Liver (tissue), 9 donors: ENCODE measurements around the gene PPP2R5A. TPM values are rescaled to one million over a fixed set of nuclear protein-coding genes. Genes with fewer than 3 reads are reported as not detected.

Source experiments
- DNase-seq: peaks from one replicate; pipeline ENCODE4 v3.0.0-alpha.2; 2017; ENCODE audit warnings: low spot score
- H3K27ac ChIP-seq, 2 donors: one replicate each; pipeline ENCODE4 v1.7.0; 2013; ENCODE audit warnings: inconsistent platforms in 2 of 2, low read length in 2 of 2, control low read depth in 1 of 2, low read depth in 1 of 2, mild to moderate bottlenecking in 1 of 2
- H3K27me3 ChIP-seq, 4 donors: one replicate each; pipeline versions ENCODE4 v1.6.1 to v1.7.0; 2013; ENCODE audit warnings: low read length in 3 of 4, inconsistent platforms in 1 of 4, mild to moderate bottlenecking in 1 of 4, moderate library complexity in 1 of 4; ENCODE audit not compliant: control insufficient read depth in 4 of 4, insufficient read depth in 4 of 4
- H3K36me3 ChIP-seq, 4 donors: one replicate each; pipeline versions ENCODE4 v1.6.1 to v1.7.0; 2013; ENCODE audit warnings: low read length in 3 of 4, mild to moderate bottlenecking in 3 of 4, low read depth in 1 of 4, moderate library complexity in 1 of 4; ENCODE audit not compliant: control insufficient read depth in 4 of 4, insufficient read depth in 3 of 4
- H3K4me1 ChIP-seq, 4 donors: one replicate each; pipeline versions ENCODE4 v1.6.1 to v1.7.0; 2013; ENCODE audit warnings: low read length in 3 of 4, mild to moderate bottlenecking in 3 of 4, moderate library complexity in 1 of 4; ENCODE audit not compliant: control insufficient read depth in 4 of 4, insufficient read depth in 4 of 4
- H3K4me3 ChIP-seq, 3 donors: one replicate each; pipeline versions ENCODE4 v1.6.1 to v1.7.0; 2013; ENCODE audit warnings: low read length in 3 of 3, control low read depth in 1 of 3, low read depth in 1 of 3, mild to moderate bottlenecking in 1 of 3
- H3K9ac ChIP-seq, 2 donors: one replicate each; pipeline ENCODE4 v1.7.0; 2013; ENCODE audit warnings: low read length in 2 of 2, mild to moderate bottlenecking in 2 of 2, moderate library complexity in 2 of 2, control low read depth in 1 of 2, low read depth in 1 of 2
- H3K9me3 ChIP-seq, 4 donors: one replicate each; pipeline versions ENCODE4 v1.6.1 to v1.7.0; 2013; ENCODE audit warnings: low read length in 3 of 4; ENCODE audit not compliant: control insufficient read depth in 4 of 4
- ATF3 ChIP-seq: IDR thresholded peaks from 2 replicates; pipeline ENCODE4 v1.6.1; 2016; ENCODE audit warnings: antibody characterized with exemption
- CTCF ChIP-seq: fragments of 150-350 bp; IDR thresholded peaks from 2 replicates; pipeline ENCODE4 v1.5.1; 2017; ENCODE audit warnings: improper control_type of control experiment, low read depth, low read length; ENCODE audit not compliant: missing input control
- EGR1 ChIP-seq, 2 donors: IDR thresholded peaks; 2 replicates each; pipeline ENCODE4 v1.6.1; 2016 to 2018; ENCODE audit warnings: antibody characterized with exemption in 2 of 2, low read depth in 2 of 2
- FOXA1 ChIP-seq: IDR thresholded peaks from 2 replicates; pipeline ENCODE4 v1.6.1; 2016; ENCODE audit warnings: antibody characterized with exemption
- FOXA2 ChIP-seq: IDR thresholded peaks from 2 replicates; pipeline ENCODE4 v1.6.1; 2016; ENCODE audit warnings: antibody characterized with exemption
- GABPA ChIP-seq, 2 donors: IDR thresholded peaks in 1 of 2; conservative IDR thresholded peaks in 1 of 2; 2 replicates each; pipeline ENCODE4 v1.6.1; 2016; ENCODE audit warnings: antibody characterized with exemption in 2 of 2, mild to moderate bottlenecking in 1 of 2, moderate library complexity in 1 of 2
- HNF4A ChIP-seq, 2 donors: conservative IDR thresholded peaks; 2 replicates each; pipeline ENCODE4 v1.6.1; 2016; ENCODE audit warnings: antibody characterized with exemption in 2 of 2, mild to moderate bottlenecking in 2 of 2
- HNF4G ChIP-seq: IDR thresholded peaks from 2 replicates; pipeline ENCODE4 v1.6.1; 2016; ENCODE audit warnings: antibody characterized with exemption
- JUND ChIP-seq, 2 donors: IDR thresholded peaks; 2 replicates each; pipeline ENCODE4 v1.6.1; 2016; ENCODE audit warnings: antibody characterized with exemption in 2 of 2
- MAX ChIP-seq: IDR thresholded peaks from 2 replicates; pipeline ENCODE4 v1.6.1; 2016; ENCODE audit warnings: antibody characterized with exemption
- NR2F2 ChIP-seq: IDR thresholded peaks from 2 replicates; pipeline ENCODE4 v1.6.1; 2016; ENCODE audit warnings: antibody characterized with exemption
- RAD21 ChIP-seq, 2 donors: IDR thresholded peaks; 2 replicates each; pipeline ENCODE4 v1.6.1; 2016; ENCODE audit warnings: antibody characterized with exemption in 2 of 2, mild to moderate bottlenecking in 2 of 2
- RXRA ChIP-seq, 2 donors: IDR thresholded peaks; 2 replicates each; pipeline ENCODE4 v1.6.1; 2017 to 2018; ENCODE audit warnings: antibody characterized with exemption in 2 of 2, mild to moderate bottlenecking in 1 of 2
- SP1 ChIP-seq: IDR thresholded peaks from 2 replicates; pipeline ENCODE4 v1.6.1; 2018; ENCODE audit warnings: antibody characterized with exemption, mild to moderate bottlenecking
- TAF1 ChIP-seq: conservative IDR thresholded peaks from 2 replicates; pipeline ENCODE4 v1.6.1; 2016; ENCODE audit warnings: antibody characterized with exemption, mild to moderate bottlenecking
- YY1 ChIP-seq: IDR thresholded peaks from 2 replicates; pipeline ENCODE4 v1.6.1; 2016; ENCODE audit warnings: antibody characterized with exemption, mild to moderate bottlenecking
- ZBTB33 ChIP-seq: IDR thresholded peaks from 2 replicates; pipeline ENCODE4 v1.6.1; 2016; ENCODE audit warnings: antibody characterized with exemption
- WGBS: extraction: QIAGEN DNeasy Blood & Tissue Kit; methylation state at CpG from one replicate; pipeline ENCODE4 v1.1.7; 2013; 5-methylcytosine and 5-hydroxymethylcytosine counted together
- polyA plus RNA-seq, 2 donors: library from polyadenylated mRNA; stranded (reverse) in 1 of 2; unstranded in 1 of 2; fragments of 200-250 nt in 1 of 2; fragments of >200 nt in 1 of 2; fragmentation: Nextera tagmentation in 1 of 2; extraction: Ambion mirVana in 1 of 2; gene quantifications; one replicate each; pipeline versions ENCODE4 v1.2.1 to v1.2.3, GENCODE V29; 2013 to 2015
- total RNA-seq, 2 donors: library from RNA; depleted of rRNA; stranded (reverse); fragments of >200 nt; gene quantifications; one replicate each; pipeline ENCODE4 v1.2.3, GENCODE V29; 2014
- TF ChIP-seq, protein P1 (sequence below): IDR thresholded peaks from 2 replicates; pipeline ENCODE4 v1.6.1; 2016; ENCODE audit warnings: antibody characterized with exemption, mild to moderate bottlenecking
- donor health status: healthy.
- donor health status: healthy.
- donor health status: healthy.
- donor health status: healthy.
- donor health status: healthy.

PPP2R5A gene
- total and polyA plus RNA-seq, 4 donors: 22.9 to 40.7 (median 28.5) TPM

DNA sequence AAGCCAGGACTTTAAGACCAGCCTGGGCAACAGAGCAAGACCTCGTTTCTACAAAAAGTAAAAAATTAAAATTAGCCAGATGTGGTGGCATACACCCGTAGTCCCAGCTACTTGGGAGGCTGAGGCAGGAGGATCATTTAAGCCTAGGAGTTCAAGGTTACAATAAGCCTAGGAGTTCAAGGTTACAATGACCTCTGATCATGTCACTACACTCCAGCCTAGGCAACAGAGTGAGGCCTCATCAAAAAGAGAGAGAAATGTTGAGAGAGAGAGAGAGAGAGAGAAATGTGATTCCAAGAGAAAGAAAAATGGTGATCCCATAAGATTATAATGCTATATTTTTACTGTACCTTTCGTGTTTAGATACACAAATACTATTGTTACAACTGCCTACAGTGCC is 69.3 kb downstream of the PPP2R5A start:
- H3K27me3 ChIP-seq: no peaks in the 10 kb centered on the region
- H3K9me3 ChIP-seq: no peaks in the 10 kb centered on the region
- DNase-seq: no peak
- H3K27ac ChIP-seq: no peak overlapping the region
- TF ChIP-seq MAX: no peak
- WGBS: 96% methylated on average over 3 of the region's 3 CpGs
- H3K4me1 ChIP-seq: no peaks in the 10 kb centered on the region
- peaks cover 6 to 35% (median 28%) of the 10 kb centered on the region in 4 donors for H3K36me3 ChIP-seq
- no peak overlapping the region for H3K9ac ChIP-seq
- no peak overlapping the region for H3K4me3 ChIP-seq

DNA sequence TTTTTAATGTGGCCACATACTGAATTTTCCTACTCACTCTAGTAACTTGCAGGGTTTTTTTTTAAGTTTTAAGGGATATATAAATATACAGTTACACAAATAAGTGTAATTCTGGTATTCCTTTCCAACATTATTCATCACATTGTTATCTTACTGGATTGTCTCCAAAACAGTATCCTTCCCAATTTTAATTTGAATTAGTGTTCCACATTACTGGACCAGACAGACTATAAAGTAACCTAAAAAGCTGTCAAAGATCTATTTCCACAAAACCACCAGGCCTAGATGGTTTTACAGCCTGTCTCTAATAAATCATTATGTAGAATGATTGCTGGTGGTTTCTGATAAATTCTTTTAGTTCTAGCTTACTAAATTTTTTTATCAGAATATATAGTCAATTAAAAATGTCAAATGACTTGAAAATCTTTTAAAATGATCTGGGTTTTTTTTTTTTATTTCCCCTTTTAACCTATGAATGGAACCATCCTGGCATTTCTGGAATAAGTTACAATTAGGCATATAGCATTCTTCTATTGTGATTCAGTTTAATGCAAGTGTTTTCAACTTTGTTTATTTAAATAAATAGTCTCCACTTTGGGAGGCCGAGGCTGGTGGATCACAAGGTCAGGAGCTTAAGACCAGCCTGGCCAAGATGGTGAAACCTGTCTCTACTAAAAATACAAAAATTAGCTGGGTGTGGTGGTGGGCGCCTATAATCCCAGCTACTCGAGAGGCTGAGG is 70.2 kb downstream of the PPP2R5A start:
- H3K4me3 ChIP-seq: no peak overlapping the region
- no peaks in the 10 kb centered on the region for H3K4me1 ChIP-seq
- H3K27ac ChIP-seq: no peak overlapping the region
- WGBS: 95% methylated on average over 3 of the region's 3 CpGs
- no peak for DNase-seq
- peaks cover 9 to 44% (median 35%) of the 10 kb centered on the region in 4 donors for H3K36me3 ChIP-seq
- no peaks in the 10 kb centered on the region for H3K27me3 ChIP-seq
- H3K9ac ChIP-seq: no peak overlapping the region
- TF ChIP-seq NR2F2 (no peak), GABPA (IDR thresholded peaks at IDR 0.05 in 1 of 2, conservative IDR thresholded peaks at IDR 0.05 in 1 of 2) (no peak), TAF1 (no peak), HNF4G (no peak), HNF4A (conservative IDR thresholded peaks at IDR 0.05) (no peak), ATF3 (no peak), CTCF (no peak), EGR1 (IDR thresholded peaks at IDR 0.05; ENCODE audit: low read depth in 2 of 2) (no peak), JUND (IDR thresholded peaks at IDR 0.05) (no peak), MAX (no peak), YY1 (no peak), ZBTB33 (no peak), RXRA (IDR thresholded peaks at IDR 0.05) (no peak), SP1 (no peak), RAD21 (IDR thresholded peaks at IDR 0.05) (no peak), FOXA1 (no peak), FOXA2 (no peak)
- TF ChIP-seq, protein P1, sequence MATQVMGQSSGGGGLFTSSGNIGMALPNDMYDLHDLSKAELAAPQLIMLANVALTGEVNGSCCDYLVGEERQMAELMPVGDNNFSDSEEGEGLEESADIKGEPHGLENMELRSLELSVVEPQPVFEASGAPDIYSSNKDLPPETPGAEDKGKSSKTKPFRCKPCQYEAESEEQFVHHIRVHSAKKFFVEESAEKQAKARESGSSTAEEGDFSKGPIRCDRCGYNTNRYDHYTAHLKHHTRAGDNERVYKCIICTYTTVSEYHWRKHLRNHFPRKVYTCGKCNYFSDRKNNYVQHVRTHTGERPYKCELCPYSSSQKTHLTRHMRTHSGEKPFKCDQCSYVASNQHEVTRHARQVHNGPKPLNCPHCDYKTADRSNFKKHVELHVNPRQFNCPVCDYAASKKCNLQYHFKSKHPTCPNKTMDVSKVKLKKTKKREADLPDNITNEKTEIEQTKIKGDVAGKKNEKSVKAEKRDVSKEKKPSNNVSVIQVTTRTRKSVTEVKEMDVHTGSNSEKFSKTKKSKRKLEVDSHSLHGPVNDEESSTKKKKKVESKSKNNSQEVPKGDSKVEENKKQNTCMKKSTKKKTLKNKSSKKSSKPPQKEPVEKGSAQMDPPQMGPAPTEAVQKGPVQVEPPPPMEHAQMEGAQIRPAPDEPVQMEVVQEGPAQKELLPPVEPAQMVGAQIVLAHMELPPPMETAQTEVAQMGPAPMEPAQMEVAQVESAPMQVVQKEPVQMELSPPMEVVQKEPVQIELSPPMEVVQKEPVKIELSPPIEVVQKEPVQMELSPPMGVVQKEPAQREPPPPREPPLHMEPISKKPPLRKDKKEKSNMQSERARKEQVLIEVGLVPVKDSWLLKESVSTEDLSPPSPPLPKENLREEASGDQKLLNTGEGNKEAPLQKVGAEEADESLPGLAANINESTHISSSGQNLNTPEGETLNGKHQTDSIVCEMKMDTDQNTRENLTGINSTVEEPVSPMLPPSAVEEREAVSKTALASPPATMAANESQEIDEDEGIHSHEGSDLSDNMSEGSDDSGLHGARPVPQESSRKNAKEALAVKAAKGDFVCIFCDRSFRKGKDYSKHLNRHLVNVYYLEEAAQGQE: no peak
- H3K9me3 ChIP-seq: no peaks in the 10 kb centered on the region
